ENCODE results near the gene CSPG4. TPM values are rescaled to one million over a fixed set of nuclear protein-coding genes. Genes with fewer than 3 reads are reported as not detected.
A peak's percentile ranks its signal among the peaks of the same experiment; 100 is the strongest.
"Not testable (repeated sequence)": the region's sequence is repeated elsewhere in the genome, so short reads cannot be mapped to it uniquely, and the experiment has no call there.

The CSPG4 gene
- total RNA-seq, 1 experiment from 2014 or later: 21.2 TPM

DNA sequence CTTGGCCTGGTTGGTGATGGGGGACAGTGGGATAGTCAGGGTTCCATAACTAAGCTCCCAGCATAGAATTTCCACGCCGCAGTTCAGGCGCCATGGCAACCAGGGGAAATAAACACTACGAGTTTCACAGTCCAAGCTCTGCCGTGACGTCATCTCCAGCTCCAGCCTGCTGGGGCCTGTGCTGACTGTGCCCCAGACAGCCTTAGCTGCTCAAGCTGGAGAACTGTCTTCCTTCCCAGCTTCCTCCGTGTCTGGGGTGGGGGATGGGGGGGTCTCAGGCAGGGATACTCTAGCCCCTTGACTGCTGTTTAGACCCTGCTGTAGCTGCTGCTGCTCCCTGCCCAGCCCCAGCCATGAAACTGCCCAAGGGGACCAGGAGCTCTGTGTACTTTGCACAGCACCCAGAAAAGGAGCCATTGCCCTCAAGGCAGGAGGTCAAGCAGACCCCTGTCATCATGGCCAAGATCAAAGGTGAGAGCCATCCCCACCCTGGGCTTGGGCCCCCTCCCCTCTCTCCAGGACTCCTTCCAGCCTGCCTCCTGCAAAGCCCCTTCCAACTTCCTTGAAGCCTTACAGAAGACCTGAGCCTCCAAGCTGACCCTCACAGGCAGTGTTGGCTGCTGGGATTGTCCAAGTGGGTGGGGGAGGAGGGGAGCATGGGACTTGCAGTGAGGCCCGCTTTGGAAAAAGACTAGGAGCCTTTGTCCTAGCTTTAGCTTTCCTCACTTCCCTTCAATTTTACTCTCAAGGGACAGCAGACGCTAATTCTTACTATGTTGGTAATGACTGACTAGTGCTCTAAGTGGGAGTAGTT, 11.4 kb upstream of the CSPG4 start:
- DNase-seq (ENCODE audit: low read depth): peak; percentile 84

- DNase-seq (ENCODE audit: low read depth): no peak
Measured at GRCh38 chr15:75723171-75723846, 10.7 kb upstream of the CSPG4 start.

GRCh38 chr15:75721923-75722870, 9.5 kb upstream of the CSPG4 start:
- no peak for DNase-seq (ENCODE audit: low read depth)

DNA sequence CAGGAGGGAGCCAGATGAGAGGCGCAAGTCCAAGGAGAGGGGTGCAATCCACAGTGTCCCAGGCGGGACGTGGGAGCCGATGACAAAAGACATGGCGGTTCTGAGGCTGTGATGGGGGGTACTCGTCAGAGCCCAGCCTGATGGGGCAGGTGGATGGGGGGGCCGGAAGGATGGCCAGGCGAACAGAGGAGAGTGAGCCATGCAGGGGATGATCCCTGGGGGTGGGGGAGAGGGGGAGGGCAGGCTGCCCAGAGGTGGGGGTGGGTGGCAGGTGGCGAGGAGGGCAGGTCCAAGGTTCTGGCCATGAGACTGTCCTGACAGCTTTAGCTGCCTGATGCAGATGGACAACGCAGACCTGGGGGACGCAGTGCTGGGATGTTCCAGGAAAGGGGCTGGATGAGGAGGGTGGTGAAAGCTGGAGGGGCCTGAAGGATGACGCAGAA, 8.9 kb upstream of the CSPG4 start:
- DNase-seq (ENCODE audit: low read depth): no peak

GRCh38 chr15:75720787-75721479, 8.3 kb upstream of the CSPG4 start:
- DNase-seq (ENCODE audit: low read depth): peak; percentile 87

- DNase-seq (ENCODE audit: low read depth): no peak
Measured at GRCh38 chr15:75720297-75720696, 7.6 kb upstream of the CSPG4 start.

DNA sequence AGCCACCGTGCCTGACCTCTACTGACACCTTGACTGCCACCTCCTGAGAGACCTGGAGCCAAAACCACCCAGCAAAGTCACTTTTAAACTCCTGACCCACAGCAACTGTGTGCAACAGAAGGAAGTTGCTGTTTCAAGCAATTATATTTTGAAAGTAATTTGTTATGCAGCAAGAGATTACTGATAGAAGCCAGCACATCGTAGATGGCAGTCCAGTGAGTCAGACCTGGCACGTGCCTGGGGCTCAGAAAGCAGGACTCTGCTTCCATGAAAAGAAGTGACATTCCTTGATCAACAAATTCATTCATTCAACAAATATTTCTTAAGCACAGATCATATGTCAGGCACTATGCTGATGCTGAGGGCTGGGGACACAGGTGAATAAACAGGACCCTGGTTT, 5.7 kb upstream of the CSPG4 start:
- DNase-seq (ENCODE audit: low read depth): no peak

DNA sequence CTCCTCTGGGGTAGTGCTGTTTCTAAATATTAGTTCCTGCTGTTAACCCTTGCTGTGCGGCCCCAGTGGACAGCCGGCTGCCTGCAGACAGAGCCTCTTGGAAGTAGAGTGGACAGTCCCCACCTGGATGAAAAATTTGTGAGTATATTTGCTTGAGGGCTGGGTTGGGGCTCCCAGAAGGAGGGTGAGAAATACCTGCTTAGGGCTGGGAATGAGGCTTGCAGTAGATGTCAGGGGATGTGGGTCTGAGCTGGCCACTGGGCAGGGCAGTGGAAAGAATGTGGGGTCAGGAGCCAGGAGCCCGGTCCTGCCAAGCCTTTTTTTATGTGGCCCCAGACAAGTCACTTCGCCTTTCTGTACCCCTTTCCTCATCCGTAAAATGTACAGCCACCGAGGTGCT, 4.4 kb upstream of the CSPG4 start:
- not testable (repeated sequence) for DNase-seq (ENCODE audit: low read depth)

- not testable (repeated sequence) for DNase-seq (ENCODE audit: low read depth)
Measured at GRCh38 chr15:75716249-75716950, 3.8 kb upstream of the CSPG4 start.

DNA sequence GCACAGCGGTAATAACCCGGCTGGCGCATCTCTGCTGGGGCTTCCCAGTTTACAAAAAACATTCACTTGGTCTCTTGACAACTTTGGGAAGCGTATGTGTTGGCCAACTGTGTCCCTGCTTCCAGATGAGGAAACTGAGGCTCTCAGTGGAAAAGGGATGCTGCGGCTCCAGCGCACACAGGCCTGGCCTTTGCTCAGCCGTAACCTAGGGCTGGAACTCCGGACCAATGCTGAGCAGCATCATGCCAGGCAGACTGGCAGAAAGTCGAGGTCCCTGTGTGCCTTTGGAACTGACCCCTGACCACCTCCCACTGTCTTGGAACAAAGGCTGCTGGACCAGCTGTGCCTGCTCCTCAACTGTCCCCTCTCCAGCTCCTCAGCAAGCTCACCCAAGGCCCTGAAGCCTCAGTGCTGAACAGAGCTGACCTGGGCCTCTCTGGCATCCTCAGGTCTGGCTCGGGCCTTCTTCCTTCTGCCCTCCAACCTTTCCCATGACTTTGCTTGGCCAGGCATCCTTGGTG, 2.7 kb upstream of the CSPG4 start:
- not testable (repeated sequence) for DNase-seq (ENCODE audit: low read depth)

GRCh38 chr15:75714195-75714594, 1.5 kb upstream of the CSPG4 start:
- DNase-seq (ENCODE audit: low read depth): no peak

- DNase-seq (ENCODE audit: low read depth): peak; percentile 73
Measured at GRCh38 chr15:75713338-75713895, 769 bp upstream of the CSPG4 start.

GRCh38 chr15:75711495-75711894, 1.2 kb downstream of the CSPG4 start:
- peak; percentile 63 for DNase-seq (ENCODE audit: low read depth)

- DNase-seq (ENCODE audit: low read depth): peak; percentile 61
Measured at GRCh38 chr15:75710874-75711273, 1.8 kb downstream of the CSPG4 start.

DNA sequence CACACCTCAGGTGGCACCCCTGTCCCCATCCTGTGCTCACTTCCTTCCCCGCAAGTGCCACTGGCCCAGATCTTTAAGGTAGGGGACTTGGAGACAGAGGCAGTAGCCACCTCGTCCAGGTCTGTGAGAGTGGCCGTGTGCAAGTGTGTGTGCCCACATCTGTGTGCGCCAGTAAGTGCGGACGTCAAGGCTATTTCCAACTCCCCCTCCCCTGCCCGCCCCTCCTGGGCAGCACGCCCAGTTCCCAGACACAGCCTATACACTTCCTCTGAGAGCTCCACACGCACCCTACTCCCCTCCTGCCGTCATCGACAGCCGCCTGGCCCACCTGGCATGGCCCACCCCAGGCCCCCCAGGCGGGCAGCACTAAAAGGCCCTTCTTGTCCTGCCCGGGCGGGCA, 3.2 kb downstream of the CSPG4 start:
- not testable (repeated sequence) for DNase-seq (ENCODE audit: low read depth)

GRCh38 chr15:75706682-75706954, 6.0 kb downstream of the CSPG4 start:
- DNase-seq (ENCODE audit: low read depth): no peak

DNA sequence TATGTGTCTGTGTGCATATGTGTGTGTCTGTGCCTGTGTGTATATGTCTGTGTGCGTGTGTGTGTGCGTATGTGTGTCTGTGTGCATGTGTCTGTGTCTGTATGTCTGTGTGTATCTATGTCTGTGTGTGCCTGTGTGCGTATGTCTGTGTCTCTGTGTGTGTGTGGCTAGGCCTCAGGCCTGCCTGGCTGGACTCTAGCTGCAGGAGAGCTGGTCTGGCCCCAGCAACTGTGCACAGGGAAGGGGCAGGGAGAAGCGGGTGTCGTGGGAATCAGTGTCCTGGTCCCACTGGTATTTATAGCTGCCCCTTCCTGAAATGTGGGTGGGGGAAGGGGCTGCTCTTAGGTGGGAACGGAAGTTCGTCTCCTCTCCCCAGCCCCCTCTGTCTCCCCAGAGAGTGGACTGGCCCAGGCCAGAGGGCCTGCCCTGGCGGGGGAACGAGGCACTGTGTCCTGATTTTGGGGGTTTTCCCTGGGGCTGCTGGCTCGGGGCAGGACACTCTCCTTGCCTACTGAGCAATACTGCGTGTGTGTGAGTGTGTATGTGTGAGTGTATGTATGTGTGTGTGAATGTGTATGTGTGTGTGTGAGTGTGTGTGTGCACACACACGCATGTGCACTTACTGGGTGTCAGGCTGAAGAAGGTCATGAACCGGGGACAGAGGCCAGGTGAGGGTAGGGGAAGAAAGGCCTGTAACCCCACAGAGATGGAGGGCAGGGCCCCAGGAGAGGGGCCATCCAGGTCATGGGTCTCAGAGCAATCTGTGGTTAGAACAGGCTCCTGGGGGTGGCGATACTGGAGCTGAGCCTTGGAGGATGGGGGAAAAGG, 6.6 kb downstream of the CSPG4 start:
- DNase-seq (ENCODE audit: low read depth): no peak

GRCh38 chr15:75705375-75705774, 7.3 kb downstream of the CSPG4 start:
- not testable (repeated sequence) for DNase-seq (ENCODE audit: low read depth)

DNA sequence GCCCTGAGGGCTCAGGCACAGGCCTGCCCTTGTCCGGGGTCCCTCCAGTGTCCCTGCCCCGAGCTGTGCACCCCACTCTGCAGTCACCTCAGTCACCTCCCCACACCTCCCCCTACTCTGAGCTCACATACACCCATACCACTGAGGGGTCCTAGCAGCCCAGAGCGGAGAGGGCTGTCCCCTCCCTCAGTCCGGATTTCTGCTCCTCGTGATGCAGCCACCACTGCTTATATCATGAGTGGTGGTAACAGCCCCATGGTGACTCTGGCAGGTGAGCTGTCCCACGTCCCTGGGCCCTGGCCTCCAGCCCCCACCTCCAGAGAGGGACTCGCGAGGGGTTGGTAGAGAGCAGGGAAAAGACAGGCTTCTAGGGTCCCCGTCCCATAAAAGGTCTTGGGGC, 8.0 kb downstream of the CSPG4 start:
- no peak for DNase-seq (ENCODE audit: low read depth)

DNA sequence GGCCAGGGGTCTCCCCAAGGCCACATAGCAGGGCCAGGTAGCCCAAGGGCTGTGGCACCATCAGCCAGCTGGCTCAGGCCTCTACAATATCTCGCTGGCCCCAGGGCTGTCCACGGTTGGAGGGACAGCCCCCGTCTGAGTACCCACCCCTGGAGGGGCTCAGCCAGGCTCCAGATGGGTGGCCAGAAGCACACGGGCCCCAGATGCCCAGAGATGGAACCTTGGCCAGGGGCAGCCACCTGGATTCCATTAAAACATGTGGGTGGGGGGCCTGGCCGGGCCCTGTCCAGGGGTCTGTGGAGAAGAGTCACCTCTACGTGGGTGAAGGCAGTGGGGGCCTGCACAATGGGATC, 8.4 kb downstream of the CSPG4 start:
- no peak for DNase-seq (ENCODE audit: low read depth)

All from Daoy (cell line).